Activated gamma-delta T cell treated with anti-CD3 and anti-CD28 coated beads, Interleukin-2, amount 50 U/mL, for 16 hours (primary cell): ENCODE data around the gene RGPD5.
"Not testable (repeated sequence)": the region's sequence is repeated elsewhere in the genome, so short reads cannot be mapped to it uniquely, and the experiment has no call there.

Experiments used
- DNase-seq: peaks from one replicate; pipeline ENCODE4 v3.0.0-alpha.2; 2020; ENCODE audit warnings: low read depth

The RGPD5 gene

GRCh38 chr2:109794074-109794737 is at the start of gene RGPD5:
Gene RGPD5 (plus strand): TSS chr2:109794305. CDS start chr2:109794466, 161 bp downstream.
- DNase-seq: not testable (repeated sequence)

GRCh38 chr2:109751572-109751971 is 42.5 kb upstream of the RGPD5 start:
- DNase-seq: not testable (repeated sequence)

- DNase-seq: not testable (repeated sequence)
These were observed 36.8 kb upstream of the RGPD5 start for GRCh38 chr2:109757163-109757824.

GRCh38 chr2:109760265-109761042 is 33.7 kb upstream of the RGPD5 start:
- DNase-seq: not testable (repeated sequence)

- not testable (repeated sequence) for DNase-seq
These were observed 33.1 kb upstream of the RGPD5 start for GRCh38 chr2:109761043-109761454.

DNA sequence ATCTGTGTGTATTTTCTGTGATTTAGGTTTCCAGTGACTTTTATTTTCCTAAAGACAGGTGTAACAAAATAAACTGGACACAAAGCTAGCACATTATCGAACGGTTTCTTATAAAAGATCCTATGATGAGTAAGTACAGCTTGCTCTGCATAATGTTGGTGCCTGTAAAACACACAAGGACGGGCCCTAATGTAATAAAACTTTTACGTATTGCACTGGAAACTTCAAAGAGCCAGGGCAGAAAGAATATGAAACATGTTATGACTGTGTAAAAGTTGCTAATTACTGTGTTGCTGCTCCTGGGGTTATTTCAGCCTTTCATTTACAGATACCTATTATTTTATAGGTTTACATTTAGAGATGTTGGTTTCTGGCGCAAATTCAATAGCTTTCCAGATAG is 32.1 kb upstream of the RGPD5 start:
- not testable (repeated sequence) for DNase-seq

DNA sequence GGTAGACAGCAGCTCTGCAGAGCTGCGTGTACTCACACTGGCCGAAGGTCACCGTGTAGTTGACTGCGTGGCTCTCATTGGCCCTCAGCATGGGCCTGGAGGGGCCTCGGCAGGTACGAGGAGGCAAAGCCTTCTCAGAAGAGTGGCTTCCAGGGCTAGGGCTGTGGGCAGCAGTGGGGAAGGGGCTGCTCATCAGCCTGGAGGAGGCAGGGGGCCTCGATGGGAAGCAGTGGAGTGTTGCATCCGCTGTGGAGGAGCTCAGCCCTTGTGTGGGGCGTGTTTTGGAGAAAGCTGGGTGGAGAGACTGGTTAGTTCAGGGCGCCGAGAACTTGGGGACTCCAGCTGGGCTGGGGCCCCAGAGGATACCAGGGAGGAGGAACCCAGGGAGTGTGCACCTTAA is 28.0 kb upstream of the RGPD5 start:
- DNase-seq: not testable (repeated sequence)

- not testable (repeated sequence) for DNase-seq
These were observed 27.1 kb upstream of the RGPD5 start for GRCh38 chr2:109766886-109767578.

GRCh38 chr2:109768934-109769333 is 25.2 kb upstream of the RGPD5 start:
- not testable (repeated sequence) for DNase-seq

GRCh38 chr2:109779118-109779517 is 15.0 kb upstream of the RGPD5 start:
- DNase-seq: not testable (repeated sequence)

DNA sequence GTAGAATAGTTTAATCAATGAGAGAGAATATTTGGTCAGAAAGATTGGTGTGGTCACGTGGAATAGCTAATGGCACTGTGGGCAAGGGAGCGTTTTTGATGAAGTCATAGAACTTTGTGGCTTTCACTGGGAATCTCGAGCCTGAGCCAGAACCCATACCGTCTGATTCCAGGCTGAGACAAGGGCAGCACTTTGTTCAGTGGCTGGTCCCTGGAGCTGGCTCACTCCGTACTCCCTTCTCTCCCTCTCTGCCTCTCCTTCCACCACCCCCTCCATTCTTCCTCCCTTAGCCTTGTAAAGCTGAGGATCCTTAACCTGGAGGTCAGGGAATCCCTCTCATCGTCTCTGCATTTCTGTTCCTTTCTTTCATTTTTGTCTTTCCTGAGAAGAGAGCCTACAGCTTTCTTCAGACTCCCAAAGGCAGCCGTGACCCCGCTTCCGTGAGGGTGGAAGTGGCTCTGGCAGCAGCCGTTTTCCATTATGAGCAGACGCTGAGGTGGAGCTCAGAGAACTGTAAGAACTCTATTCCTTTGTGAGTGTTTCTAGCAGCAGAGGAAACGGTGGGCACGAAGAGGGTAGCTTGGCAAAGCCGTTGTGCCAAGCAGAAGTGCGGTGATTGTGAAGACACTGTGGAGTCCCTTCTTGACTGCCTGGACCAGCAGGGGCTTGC is 12.8 kb upstream of the RGPD5 start:
- not testable (repeated sequence) for DNase-seq

- not testable (repeated sequence) for DNase-seq
These were observed 11.6 kb upstream of the RGPD5 start for GRCh38 chr2:109782446-109782993.

DNA sequence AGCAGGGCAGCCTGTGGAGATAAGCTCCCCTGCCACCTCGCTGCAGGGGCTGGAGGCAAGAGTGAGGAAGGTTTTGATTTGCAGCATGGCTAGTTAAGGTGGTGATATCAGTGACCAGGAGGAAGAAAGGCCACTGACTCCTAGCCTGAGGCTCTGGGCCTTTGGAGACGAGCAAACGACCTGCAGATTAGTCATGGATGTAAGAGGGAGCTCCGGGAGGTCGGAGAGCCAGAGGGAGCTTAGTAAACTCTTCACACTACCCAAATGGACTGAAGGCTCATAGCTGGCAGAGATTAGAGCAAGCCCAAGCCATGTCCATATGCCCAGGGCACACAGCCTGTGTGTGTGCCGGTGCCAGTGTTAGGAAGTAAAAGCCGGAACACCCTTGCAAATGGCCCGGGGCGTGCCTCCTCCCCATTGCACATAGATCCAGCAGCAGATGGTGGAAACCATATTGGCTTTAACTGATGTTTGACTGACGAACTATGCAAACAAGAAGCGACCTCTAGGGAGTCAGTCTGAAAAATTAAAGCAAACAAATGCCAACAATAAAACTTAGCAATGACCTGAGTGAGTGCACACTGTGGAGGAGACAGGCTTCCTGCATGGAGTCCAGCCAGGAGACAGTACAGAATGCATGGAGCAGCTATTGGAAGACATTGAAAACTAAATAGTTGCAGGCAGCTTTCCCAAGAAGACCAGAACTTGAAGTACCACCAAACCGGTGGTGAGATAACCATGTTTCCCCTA is 2.4 kb upstream of the RGPD5 start:
- DNase-seq: not testable (repeated sequence)

GRCh38 chr2:109792659-109793058 is 1.4 kb upstream of the RGPD5 start:
- DNase-seq: not testable (repeated sequence)

DNA sequence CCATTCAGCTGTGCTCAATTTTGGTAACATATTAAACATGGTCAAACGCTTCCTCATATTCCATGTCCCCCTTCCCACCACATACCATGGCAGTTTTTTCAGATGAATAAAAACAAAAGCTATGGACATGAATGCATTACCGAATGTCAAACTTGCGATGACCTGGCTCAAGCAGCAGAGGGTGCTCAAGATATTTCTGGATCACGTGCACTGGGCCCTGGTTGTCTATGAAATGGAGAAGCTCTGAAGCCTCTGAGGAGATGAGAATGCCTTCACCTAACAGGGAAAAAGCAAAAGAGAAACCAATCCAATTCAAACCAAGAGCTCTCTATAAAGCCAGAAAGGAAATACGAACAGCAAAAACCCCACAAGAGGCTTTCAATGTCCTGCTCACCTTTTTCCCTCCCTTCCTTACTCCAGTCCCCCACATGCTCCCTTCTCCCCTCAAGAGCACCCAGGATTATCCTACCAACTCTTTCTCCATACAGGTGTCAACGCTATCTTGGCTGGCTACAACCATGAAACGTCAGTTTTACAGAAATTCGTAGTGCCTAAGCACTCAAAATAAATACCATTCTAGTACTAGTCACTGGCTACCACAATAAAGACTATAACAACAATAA is 77.1 kb downstream of the RGPD5 start:
- not testable (repeated sequence) for DNase-seq

DNA sequence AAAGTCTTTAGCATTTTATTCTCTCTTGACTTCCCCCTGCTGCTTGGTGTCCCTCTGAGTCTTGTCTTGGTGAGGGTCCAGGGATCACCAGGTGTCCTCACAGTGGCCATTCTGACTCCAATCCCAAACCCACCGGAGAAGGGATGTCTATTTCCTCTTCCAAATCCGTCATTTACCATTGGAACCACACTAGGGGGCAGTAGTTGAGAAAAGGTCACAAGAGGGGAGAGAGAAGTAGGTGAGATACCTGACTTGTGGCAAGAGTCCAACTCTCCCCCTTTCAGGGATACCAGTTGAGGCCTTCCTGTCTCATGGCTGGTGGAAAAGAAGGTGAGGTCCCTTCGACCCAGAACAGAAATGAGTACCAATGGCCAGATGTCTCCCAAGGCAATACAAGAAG is 82.5 kb downstream of the RGPD5 start:
- DNase-seq: not testable (repeated sequence)

GRCh38 chr2:109882112-109882511 is 88.0 kb downstream of the RGPD5 start:
- DNase-seq: not testable (repeated sequence)

- DNase-seq: not testable (repeated sequence)
These were observed 94.3 kb downstream of the RGPD5 start for GRCh38 chr2:109888414-109888813.

GRCh38 chr2:109889909-109890308 is 95.8 kb downstream of the RGPD5 start:
- not testable (repeated sequence) for DNase-seq

DNA sequence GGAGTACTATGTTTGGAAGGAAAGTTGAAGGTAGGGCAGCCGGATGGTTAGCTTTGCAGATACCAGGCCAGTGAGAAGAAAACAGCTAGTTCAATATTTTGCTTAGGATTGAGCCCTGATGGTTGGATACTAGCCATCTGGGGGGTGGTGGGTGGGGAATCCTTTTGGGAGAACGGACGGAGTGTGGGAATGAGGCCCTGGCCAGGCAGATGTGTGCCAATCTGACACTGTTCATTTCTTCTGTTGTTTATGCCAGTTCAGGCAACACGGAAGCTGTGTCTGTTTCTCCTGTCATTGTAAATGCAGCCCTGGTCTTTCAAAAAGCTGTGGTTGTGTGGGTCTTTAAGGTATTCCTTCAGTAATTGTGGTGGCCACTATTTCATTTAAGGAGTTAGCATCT is 96.9 kb downstream of the RGPD5 start:
- DNase-seq: not testable (repeated sequence)
